Left lung (tissue), 10 donors: ENCODE measurements around the gene GRIPAP1. TPM values are rescaled to one million over a fixed set of nuclear protein-coding genes. Genes with fewer than 3 reads are reported as not detected.

Experiments
- ATAC-seq: fragments of 200-7000 bp; cut with Tn5 transposase; one replicate; pipeline ENCODE4 v1.9.1; 2020; ENCODE audit warnings: moderate library complexity
- DNase-seq, 4 donors: peaks; one replicate each; pipeline ENCODE4 v3.0.0-alpha.2; 2013 to 2020
- H3K27ac ChIP-seq, 2 donors: fragments of 200-600 bp; sonication (generic) in 1 of 2; one replicate each; pipeline versions ENCODE4 v1.5.0 to v1.8.0; 2020 to 2021
- H3K27me3 ChIP-seq, 2 donors: fragments of 200-600 bp; sonication (generic) in 1 of 2; one replicate each; pipeline versions ENCODE4 v1.5.0 to v1.8.0; 2020 to 2021
- H3K36me3 ChIP-seq, 2 donors: fragments of 200-600 bp; sonication (generic) in 1 of 2; one replicate each; pipeline versions ENCODE4 v1.5.0 to v1.8.0; 2020 to 2021
- H3K4me1 ChIP-seq, 2 donors: fragments of 200-600 bp; one replicate each; pipeline ENCODE4 v1.8.0; 2021
- H3K4me3 ChIP-seq, 2 donors: fragments of 200-600 bp; sonication (generic) in 1 of 2; one replicate each; pipeline versions ENCODE4 v1.5.0 to v1.8.0; 2020 to 2021; ENCODE audit warnings: mild to moderate bottlenecking in 1 of 2
- H3K9me3 ChIP-seq, 2 donors: fragments of 200-600 bp; sonication (generic) in 1 of 2; one replicate each; pipeline versions ENCODE4 v1.5.0 to v1.8.0; 2020 to 2021
- CTCF ChIP-seq, 2 donors: fragments of 200-600 bp; sonication (generic) in 1 of 2; IDR thresholded peaks; one replicate each; pipeline versions ENCODE4 v1.5.0 to v1.8.0; 2021; ENCODE audit warnings: antibody characterized with exemption in 2 of 2
- intact Hi-C, 2 donors: fragments of 100-400 bp; cut with DNase I; formaldehyde crosslinking; loops; one replicate each; pipeline versions ENCODE4 v1.11.2 to v1.14.2; 2022
- polyA plus RNA-seq, 6 donors: library from polyadenylated mRNA; unstranded; fragments of 120-200 nt; gene quantifications; one replicate each; pipeline ENCODE4 v1.2.1, GENCODE V29; 2013; ENCODE audit not compliant: insufficient read length in 6 of 6
- total RNA-seq, 2 donors: library from RNA; stranded (reverse); fragmentation: NEBNext Ultra II Directional; extraction: Animal tissue kit (Norgen Biotek cat#: 25700); gene quantifications; one replicate each; pipeline ENCODE4 v1.2.1, GENCODE V29; 2021
- donor health status: DM: no; HTN: yes; CAD: no.
- donor health status: DM: no; HTN: no; CAD: no.

The GRIPAP1 gene
- total and polyA plus RNA-seq, 8 donors, result 36.1 to 67.1 (median 57.6) TPM

GRCh38 chrX:48923771-48924170 is 78.3 kb downstream of the GRIPAP1 start:
- no peak for TF ChIP-seq CTCF (IDR thresholded peaks at IDR 0.05)
- no peaks in the 10 kb centered on the region for H3K9me3 ChIP-seq
- peaks cover 3 to 9% of the 10 kb centered on the region in 2 donors for H3K4me1 ChIP-seq
- DNase-seq (no peak), ATAC-seq (no peak)
- no peak overlapping the region for H3K4me3 ChIP-seq
- H3K27me3 ChIP-seq, result no peaks in the 10 kb centered on the region
- H3K36me3 ChIP-seq, result peaks cover 0 to 38% of the 10 kb centered on the region in 2 donors
- H3K27ac ChIP-seq, result no peak overlapping the region
- intact Hi-C loops, result no loop called here

Other genes with a start within 250 kb of the GRIPAP1 start
- gene GLOD5, start 240.5 kb downstream of the GRIPAP1 start, total RNA-seq, result 1 to 10 TPM in 1 of 2 donors, under 1 TPM in 1; 0.84 to 2.5 TPM
- 1 to 10 TPM; 1.3 to 2.3 (median 1.6) TPM for gene GLOD5, start 240.5 kb downstream of the GRIPAP1 start, polyA plus RNA-seq
- under 1 TPM; 0.47 to 0.55 TPM for gene GATA1, start 215.7 kb downstream of the GRIPAP1 start, total RNA-seq
- gene GATA1, start 215.7 kb downstream of the GRIPAP1 start, polyA plus RNA-seq, result 1 to 10 TPM in 3 of 6 donors, under 1 TPM in 3; 0.65 to 1.3 (median 0.97) TPM
- 10 to 100 TPM; 76.7 to 82.9 TPM for gene HDAC6, start 200.2 kb downstream of the GRIPAP1 start, total RNA-seq
- gene HDAC6, start 200.2 kb downstream of the GRIPAP1 start, polyA plus RNA-seq, result 100 to 1,000 TPM; 149 to 199 (median 166) TPM
- not detected for gene ERAS, start 175.8 kb downstream of the GRIPAP1 start, total RNA-seq
- gene ERAS, start 175.8 kb downstream of the GRIPAP1 start, polyA plus RNA-seq, result under 1 TPM in 5 of 6 donors, not detected in 1; 0.14 to 0.52 (median 0.26) TPM
- gene PCSK1N, start 166.7 kb downstream of the GRIPAP1 start, total RNA-seq, result 1 to 10 TPM; 2.3 to 3.9 TPM
- gene PCSK1N, start 166.7 kb downstream of the GRIPAP1 start, polyA plus RNA-seq, result 1 to 10 TPM; 1.4 to 4.9 (median 3.4) TPM
- 10 to 100 TPM; 36.7 to 41.0 TPM for gene TIMM17B, start 104.5 kb downstream of the GRIPAP1 start, total RNA-seq
- gene TIMM17B, start 104.5 kb downstream of the GRIPAP1 start, polyA plus RNA-seq, result 10 to 100 TPM; 29.5 to 36.0 (median 33.4) TPM
- gene PQBP1, start 104.3 kb downstream of the GRIPAP1 start, total RNA-seq, result 10 to 100 TPM; 56.3 to 68.2 TPM
- gene PQBP1, start 104.3 kb downstream of the GRIPAP1 start, polyA plus RNA-seq, result 10 to 100 TPM; 74.0 to 84.6 (median 79.8) TPM
- gene SLC35A2, start 90.6 kb downstream of the GRIPAP1 start, total RNA-seq, result 10 to 100 TPM; 38.0 to 39.4 TPM
- 10 to 100 TPM; 21.5 to 27.2 (median 22.6) TPM for gene SLC35A2, start 90.6 kb downstream of the GRIPAP1 start, polyA plus RNA-seq
- 10 to 100 TPM; 14.2 to 17.7 TPM for gene PIM2, start 83.2 kb downstream of the GRIPAP1 start, total RNA-seq
- 1 to 10 TPM; 4.6 to 8.3 (median 5.0) TPM for gene PIM2, start 83.2 kb downstream of the GRIPAP1 start, polyA plus RNA-seq
- 10 to 100 TPM; 38.1 to 41.7 TPM for gene OTUD5, start 44.7 kb downstream of the GRIPAP1 start, total RNA-seq
- 10 to 100 TPM; 56.4 to 60.4 (median 59.6) TPM for gene OTUD5, start 44.7 kb downstream of the GRIPAP1 start, polyA plus RNA-seq
- 1 to 10 TPM; 2.3 to 4.3 TPM for gene KCND1, start 30.4 kb downstream of the GRIPAP1 start, total RNA-seq
- gene KCND1, start 30.4 kb downstream of the GRIPAP1 start, polyA plus RNA-seq, result 1 to 10 TPM; 4.0 to 5.7 (median 4.5) TPM
- gene TFE3, start 41.1 kb upstream of the GRIPAP1 start, total RNA-seq, result 10 to 100 TPM; 48.0 to 63.5 TPM
- gene TFE3, start 41.1 kb upstream of the GRIPAP1 start, polyA plus RNA-seq, result 10 to 100 TPM; 36.2 to 46.6 (median 40.2) TPM
- gene CCDC120, start 56.7 kb upstream of the GRIPAP1 start, total RNA-seq, result 10 to 100 TPM in 1 of 2 donors, 1 to 10 TPM in 1; 9.7 to 11.9 TPM
- gene CCDC120, start 56.7 kb upstream of the GRIPAP1 start, polyA plus RNA-seq, result 10 to 100 TPM; 13.5 to 19.5 (median 16.2) TPM
- gene PRAF2, start 71.7 kb upstream of the GRIPAP1 start, total RNA-seq, result 10 to 100 TPM; 37.3 to 40.0 TPM
- 10 to 100 TPM; 26.6 to 38.0 (median 33.3) TPM for gene PRAF2, start 71.7 kb upstream of the GRIPAP1 start, polyA plus RNA-seq
- gene WDR45, start 77.6 kb upstream of the GRIPAP1 start, total RNA-seq, result 10 to 100 TPM; 47.5 to 51.6 TPM
- gene WDR45, start 77.6 kb upstream of the GRIPAP1 start, polyA plus RNA-seq, result 10 to 100 TPM; 45.8 to 61.5 (median 48.2) TPM
- gene GPKOW, start 121.5 kb upstream of the GRIPAP1 start, total RNA-seq, result 10 to 100 TPM; 15.5 to 15.7 TPM
- gene GPKOW, start 121.5 kb upstream of the GRIPAP1 start, polyA plus RNA-seq, result 10 to 100 TPM; 19.9 to 24.8 (median 22.2) TPM
- gene MAGIX, start 160.5 kb upstream of the GRIPAP1 start, total RNA-seq, result 1 to 10 TPM; 5.6 to 9.4 TPM
- 1 to 10 TPM; 1.6 to 4.0 (median 2.2) TPM for gene MAGIX, start 160.5 kb upstream of the GRIPAP1 start, polyA plus RNA-seq
- gene PLP2, start 169.6 kb upstream of the GRIPAP1 start, total RNA-seq, result 100 to 1,000 TPM in 1 of 2 donors, 10 to 100 TPM in 1; 79.8 to 241 TPM
- gene PLP2, start 169.6 kb upstream of the GRIPAP1 start, polyA plus RNA-seq, result 10 to 100 TPM; 42.7 to 62.7 (median 49.7) TPM
- 10 to 100 TPM; 14.0 to 17.6 TPM for gene PRICKLE3, start 184.1 kb upstream of the GRIPAP1 start, total RNA-seq
- 1 to 10 TPM; 5.5 to 6.6 (median 5.6) TPM for gene PRICKLE3, start 184.1 kb upstream of the GRIPAP1 start, polyA plus RNA-seq
- gene SYP, start 197.9 kb upstream of the GRIPAP1 start, total RNA-seq, result 1 to 10 TPM; 2.1 to 3.0 TPM
- gene SYP, start 197.9 kb upstream of the GRIPAP1 start, polyA plus RNA-seq, result 1 to 10 TPM; 2.7 to 4.2 (median 3.1) TPM
- under 1 TPM; 0.21 to 0.73 TPM for gene CACNA1F, start 231.1 kb upstream of the GRIPAP1 start, total RNA-seq
- gene CACNA1F, start 231.1 kb upstream of the GRIPAP1 start, polyA plus RNA-seq, result under 1 TPM; 0.20 to 0.63 (median 0.25) TPM
- 10 to 100 TPM; 14.4 to 16.8 TPM for gene CCDC22, start 233.2 kb upstream of the GRIPAP1 start, total RNA-seq
- 10 to 100 TPM; 12.9 to 16.3 (median 14.6) TPM for gene CCDC22, start 233.2 kb upstream of the GRIPAP1 start, polyA plus RNA-seq